ENCODE measurements around the gene SLC15A5.

DNA sequence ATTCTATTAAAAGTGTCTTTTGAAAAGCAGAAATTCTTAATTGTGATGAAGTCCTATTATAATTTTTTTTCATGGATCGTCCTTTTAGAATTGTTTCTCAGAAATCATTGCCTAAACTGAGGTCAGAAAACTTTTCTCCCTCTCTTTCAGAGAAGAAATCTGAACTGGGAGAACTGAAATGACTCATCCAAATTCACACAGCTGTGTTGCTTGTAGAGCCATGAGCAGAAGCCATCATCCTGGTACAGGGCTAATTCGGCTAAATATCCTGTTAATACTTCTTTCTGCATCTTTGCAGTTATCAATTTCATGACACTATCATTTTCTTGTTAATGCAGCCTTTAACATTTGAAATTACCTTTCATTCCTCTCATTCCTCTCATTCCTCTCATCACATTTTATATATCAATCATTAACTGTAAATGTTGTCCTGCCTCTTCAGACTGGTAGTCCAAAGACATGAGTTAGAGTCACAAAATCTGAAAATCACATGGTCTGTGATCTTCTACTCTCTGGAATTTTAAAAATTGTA is 15.5 kb downstream of the SLC15A5 start:
- no peak for TF ChIP-seq POLR2A (IDR thresholded peaks at IDR 0.05)
- TF ChIP-seq, protein P1, sequence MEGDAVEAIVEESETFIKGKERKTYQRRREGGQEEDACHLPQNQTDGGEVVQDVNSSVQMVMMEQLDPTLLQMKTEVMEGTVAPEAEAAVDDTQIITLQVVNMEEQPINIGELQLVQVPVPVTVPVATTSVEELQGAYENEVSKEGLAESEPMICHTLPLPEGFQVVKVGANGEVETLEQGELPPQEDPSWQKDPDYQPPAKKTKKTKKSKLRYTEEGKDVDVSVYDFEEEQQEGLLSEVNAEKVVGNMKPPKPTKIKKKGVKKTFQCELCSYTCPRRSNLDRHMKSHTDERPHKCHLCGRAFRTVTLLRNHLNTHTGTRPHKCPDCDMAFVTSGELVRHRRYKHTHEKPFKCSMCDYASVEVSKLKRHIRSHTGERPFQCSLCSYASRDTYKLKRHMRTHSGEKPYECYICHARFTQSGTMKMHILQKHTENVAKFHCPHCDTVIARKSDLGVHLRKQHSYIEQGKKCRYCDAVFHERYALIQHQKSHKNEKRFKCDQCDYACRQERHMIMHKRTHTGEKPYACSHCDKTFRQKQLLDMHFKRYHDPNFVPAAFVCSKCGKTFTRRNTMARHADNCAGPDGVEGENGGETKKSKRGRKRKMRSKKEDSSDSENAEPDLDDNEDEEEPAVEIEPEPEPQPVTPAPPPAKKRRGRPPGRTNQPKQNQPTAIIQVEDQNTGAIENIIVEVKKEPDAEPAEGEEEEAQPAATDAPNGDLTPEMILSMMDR (IDR thresholded peaks at IDR 0.05) = no peak

All from Peyer's patch (tissue), 4 donors.